SH-SY5Y (cell line): ENCODE data around the gene GDPGP1.

Experiments
- GATA2 ChIP-seq: IDR thresholded peaks from 2 replicates; pipeline ENCODE4 v1.6.1; 2011; ENCODE audit warnings: mild to moderate bottlenecking, low read depth, low read length
- GATA3 ChIP-seq: IDR thresholded peaks from 2 replicates; pipeline ENCODE4 v1.6.1; 2011; ENCODE audit warnings: low read depth, mild to moderate bottlenecking, low read length, moderate library complexity

GRCh38 chr15:90205886-90206285 is 28.1 kb upstream of the GDPGP1 start:
- TF ChIP-seq GATA3 = no peak
- no peak for TF ChIP-seq GATA2
